B cell (primary cell): Measurements from ENCODE around the gene SECTM1. TPM values are rescaled to one million over a fixed set of nuclear protein-coding genes. Genes with fewer than 3 reads are reported as not detected.

ENCODE experiments used
- ATAC-seq: fragments of 200-7000 bp; cut with Tn5 transposase; one replicate; pipeline ENCODE4 v1.10.0; 2021; ENCODE audit warnings: low read depth, mild to moderate bottlenecking, moderate number of reproducible peaks, moderate library complexity
- CTCF ChIA-PET: fragments of 350-600 bp; sonication (Branson Sonifier 250); formaldehyde crosslinking; loops from one replicate; lab custom pipeline; 2021; ENCODE audit warnings: antibody characterized with exemption, inconsistent platforms; lab: Charles Lee
- POLR2A ChIA-PET: fragments of 350-600 bp; sonication (Branson Sonifier 250); formaldehyde crosslinking; loops from one replicate; lab custom pipeline; 2021; ENCODE audit warnings: antibody characterized with exemption; lab: Charles Lee
- DNase-seq: peaks from one replicate; pipeline ENCODE4 v3.0.0; 2013
- H2AFZ ChIP-seq: 2 replicates; pipeline ENCODE4 v1.6.1; 2012; ENCODE audit warnings: mild to moderate bottlenecking, low read depth, low read length; ENCODE audit not compliant: insufficient read depth, poor library complexity, severe bottlenecking
- H3K27ac ChIP-seq, 2 donors: 1 replicate in 1 of 2; 2 replicates in 1 of 2; pipeline ENCODE4 v1.5.1; 2012 to 2013; ENCODE audit warnings: low read length in 2 of 2, mild to moderate bottlenecking in 2 of 2, moderate library complexity in 1 of 2
- H3K27me3 ChIP-seq, 4 experiments: fragments of 200-600 bp in 1 of 4; sonication (generic) in 1 of 4; replicated peaks in 1 of 4; 1 replicate in 2 of 4; 2 replicates in 2 of 4; pipeline versions ENCODE4 v1.6.1 to v1.7.0; 2013 to 2016; ENCODE audit warnings: low read length in 3 of 4, mild to moderate bottlenecking in 2 of 4, mixed read lengths in 1 of 4, moderate library complexity in 1 of 4; ENCODE audit not compliant: insufficient read depth in 4 of 4, control insufficient read depth in 3 of 4; ENCODE audit errors: control extremely low read depth in 1 of 4
- H3K36me3 ChIP-seq, 2 experiments: replicated peaks in 1 of 2; 1 replicate in 1 of 2; 2 replicates in 1 of 2; pipeline versions ENCODE4 v1.6.1 to v1.7.1; 2013; ENCODE audit warnings: low read length in 1 of 2; ENCODE audit not compliant: insufficient read depth in 2 of 2, control insufficient read depth in 1 of 2; ENCODE audit errors: control extremely low read depth in 1 of 2, extremely low read depth in 1 of 2
- H3K4me1 ChIP-seq, 2 donors: fragments of 200-600 bp in 1 of 2; sonication (generic) in 1 of 2; 1 replicate in 1 of 2; 2 replicates in 1 of 2; pipeline versions ENCODE4 v1.5.1 to v1.6.1; 2013 to 2017; ENCODE audit warnings: low read length in 2 of 2; ENCODE audit not compliant: control insufficient read depth in 2 of 2, insufficient read depth in 2 of 2
- H3K4me2 ChIP-seq: replicated peaks from 2 replicates; pipeline ENCODE3; 2012; ENCODE audit warnings: mild to moderate bottlenecking, low read depth, low read length; ENCODE audit not compliant: poor library complexity, severe bottlenecking
- H3K4me3 ChIP-seq, 5 experiments: fragments of 200-600 bp in 1 of 5; sonication (generic) in 1 of 5; 1 replicate in 3 of 5; 2 replicates in 2 of 5; pipeline versions ENCODE4 v1.5.1 to v1.7.0; 2011 to 2016; ENCODE audit warnings: low read length in 4 of 5, mild to moderate bottlenecking in 4 of 5, low read depth in 2 of 5, control low read depth in 1 of 5, moderate library complexity in 1 of 5; ENCODE audit not compliant: insufficient read depth in 1 of 5; ENCODE audit errors: control extremely low read depth in 1 of 5, extremely low read depth in 1 of 5
- H3K79me2 ChIP-seq: fragments of 200-600 bp; sonication (generic); one replicate; pipeline ENCODE4 v1.6.0; 2016; ENCODE audit warnings: low read length; ENCODE audit not compliant: control insufficient read depth, insufficient read depth
- H3K9ac ChIP-seq: fragments of 200-600 bp; sonication (generic); 2 replicates; pipeline ENCODE4 v1.6.1; 2017; ENCODE audit warnings: mild to moderate bottlenecking, low read length, moderate library complexity
- H3K9me3 ChIP-seq, 3 donors: one replicate each; pipeline versions ENCODE4 v1.6.1 to v1.7.1; 2013; ENCODE audit warnings: low read length in 2 of 3; ENCODE audit not compliant: control insufficient read depth in 2 of 3, insufficient read depth in 1 of 3; ENCODE audit errors: control extremely low read depth in 1 of 3
- H4K20me1 ChIP-seq: 2 replicates; pipeline ENCODE4 v1.6.0; 2012; ENCODE audit warnings: mild to moderate bottlenecking, low read length; ENCODE audit not compliant: insufficient read depth, control insufficient read depth, poor library complexity, severe bottlenecking
- H3K27ac Mint-ChIP-seq: one replicate; pipeline ENCODE4 v1.8.0; 2021; ENCODE audit warnings: mixed read lengths
- H3K27me3 Mint-ChIP-seq: one replicate; pipeline ENCODE4 v1.8.0; 2021; ENCODE audit warnings: mixed read lengths
- H3K4me1 Mint-ChIP-seq: one replicate; pipeline ENCODE4 v1.8.0; 2021; ENCODE audit warnings: mixed read lengths
- H3K4me3 Mint-ChIP-seq: one replicate; pipeline ENCODE4 v1.8.0; 2021; ENCODE audit warnings: mixed read lengths
- H3K9me3 Mint-ChIP-seq: one replicate; pipeline ENCODE4 v1.8.0; 2022; ENCODE audit warnings: mixed read lengths; ENCODE audit not compliant: insufficient read depth
- EZH2 ChIP-seq: IDR thresholded peaks from 2 replicates; pipeline ENCODE4 v1.6.1; 2012; ENCODE audit warnings: borderline replicate concordance, low read depth, mild to moderate bottlenecking, moderate library complexity, low read length; ENCODE audit not compliant: insufficient read depth, poor library complexity, severe bottlenecking
- WGBS: methylation state at CpG from one replicate; pipeline ENCODE4 v1.1.5; 2013; ENCODE audit warnings: missing lambda C conversion rate; ENCODE audit not compliant: insufficient coverage; 5-methylcytosine and 5-hydroxymethylcytosine counted together
- intact Hi-C: fragments of 100-400 bp; cut with micrococcal nuclease; formaldehyde crosslinking; loops from one replicate; pipeline ENCODE4 v1.10.0; 2022
- polyA minus RNA-seq: library from RNA; depleted of rRNA, polyadenylated mRNA; stranded (reverse); fragments of >200 nt; gene quantifications from 2 replicates; pipeline ENCODE4 v1.2.3, GENCODE V29; 2012
- polyA plus RNA-seq: library from polyadenylated mRNA; depleted of rRNA; stranded (reverse); fragments of >200 nt; gene quantifications from 2 replicates; pipeline ENCODE4 v1.2.3, GENCODE V29; 2012
- total RNA-seq, 2 donors: library from RNA; stranded (reverse); fragments of 120-200 nt in 1 of 2; gene quantifications; 1 replicate in 1 of 2; 2 replicates in 1 of 2; pipeline versions ENCODE4 v1.2.3 to v1.2.4, GENCODE V29; 2013 to 2022
- TF ChIP-seq, protein P1 (sequence below): fragments of 200-600 bp; IDR thresholded peaks from one replicate; pipeline ENCODE4 v1.8.0; 2022; ENCODE audit warnings: antibody characterized with exemption, mild to moderate bottlenecking

Gene SECTM1
- total RNA-seq (0.17 TPM in 1 of 2 replicates, not detected in the other), polyA plus RNA-seq (0.22 and 1.2 TPM in 2 replicates), polyA minus RNA-seq (1.4 and 1.5 TPM in 2 replicates)
- 1.3 TPM for total RNA-seq (2013)

DNA sequence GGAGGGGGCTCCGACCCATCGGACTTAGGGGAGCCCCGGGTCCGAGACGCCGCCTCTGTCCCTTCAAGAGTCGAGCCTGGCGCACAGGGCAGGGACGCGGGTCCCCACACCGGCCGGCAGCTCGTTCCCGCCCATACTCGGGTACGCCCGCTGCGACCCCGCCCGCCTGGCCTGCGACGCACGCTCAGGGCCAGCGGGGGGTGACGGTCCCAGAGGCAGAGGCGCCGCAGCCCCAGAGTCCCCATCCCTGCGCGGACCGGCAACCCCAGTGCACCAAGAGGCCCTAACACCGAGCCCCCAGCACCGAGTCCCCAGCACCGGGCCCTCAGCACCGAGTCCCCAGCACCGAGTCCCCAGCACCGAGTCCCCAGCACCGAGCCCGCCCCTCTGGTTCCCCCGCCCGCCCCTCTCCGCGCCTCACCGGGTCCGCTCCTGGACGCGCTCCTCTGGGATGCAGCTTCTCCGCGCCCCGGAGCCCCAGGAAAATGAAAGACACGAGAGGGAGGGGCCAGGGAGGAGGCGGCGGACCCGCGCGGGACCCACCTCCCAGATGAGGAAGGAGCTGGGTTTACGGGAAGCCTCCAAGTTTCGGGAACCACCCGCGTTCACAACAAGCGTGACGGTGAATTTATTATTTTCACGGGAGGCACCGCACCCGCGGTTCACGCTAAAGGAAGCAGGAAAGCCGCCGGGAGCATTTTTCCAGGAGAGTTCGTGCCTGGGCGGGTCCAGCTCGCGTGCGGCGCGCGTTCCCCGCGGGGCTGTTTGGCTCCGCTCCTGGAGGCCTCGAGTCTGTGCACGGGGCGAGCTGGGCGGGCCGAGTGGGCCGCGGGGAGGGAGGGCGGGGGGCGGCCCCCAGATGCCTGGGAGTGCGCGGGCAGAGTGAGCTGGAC, at the start of gene SECTM1:
Gene SECTM1, minus strand, starts transcription at position 488 of the 893 bp plus-strand sequence. CDS start 6,526 bp downstream, outside the sequence.
- H3K27ac ChIP-seq: no peak within 1 kb of the TSS

More for the DNA sequence above, at the start of gene SECTM1:
- H3K4me1 Mint-ChIP-seq: peaks cover 24% of the 10 kb centered on the region
- H3K27me3 ChIP-seq: peaks cover 0 to 54% (median 21%) of the 10 kb centered on the region in 4 experiments
- peak within 1 kb of the TSS; percentile 53 for H3K27ac Mint-ChIP-seq
- ChIA-PET POLR2A (interaction anchor here (1.9 kb wide), 1 partner anchor 35 kb away, joined by 6 read pairs; no protein-coding TSS in a partner anchor), CTCF (interaction anchor here (0.6 to 2.0 kb wide), 6 partner anchors 16 to 678 kb away, joined by 3 to 5 read pairs (median 4); no protein-coding TSS in a partner anchor)
- H3K9me3 ChIP-seq: peaks cover 0 to 17% (median 0%) of the 10 kb centered on the region in 3 donors
- H2AFZ ChIP-seq: peak within 1 kb of the TSS; percentile 48
- peak within 1 kb of the TSS; percentile 80 for H3K4me2 ChIP-seq
- H3K27me3 Mint-ChIP-seq: peaks cover 8% of the 10 kb centered on the region
- 4% methylated on average over 90 of the region's 90 CpGs for WGBS
- H3K4me3 Mint-ChIP-seq: peak within 1 kb of the TSS; percentile 95
- no peaks in the 10 kb centered on the region for H4K20me1 ChIP-seq
- no peaks in the 10 kb centered on the region for H3K9me3 Mint-ChIP-seq
- H3K36me3 ChIP-seq: no peaks in the 10 kb centered on the region
- H3K4me1 ChIP-seq: peaks cover 26 to 37% of the 10 kb centered on the region in 2 donors
- DNase-seq (no peak), ATAC-seq (peak; percentile 62)
- H3K4me3 ChIP-seq: peak within 1 kb of the TSS; percentile 23 to 59 (median 50)
- no peaks in the 10 kb centered on the region for H3K79me2 ChIP-seq
- intact Hi-C loops: no loop called here
- peak within 1 kb of the TSS; percentile 58 for H3K9ac ChIP-seq
- TF ChIP-seq EZH2: no peak
- TF ChIP-seq, protein P1, sequence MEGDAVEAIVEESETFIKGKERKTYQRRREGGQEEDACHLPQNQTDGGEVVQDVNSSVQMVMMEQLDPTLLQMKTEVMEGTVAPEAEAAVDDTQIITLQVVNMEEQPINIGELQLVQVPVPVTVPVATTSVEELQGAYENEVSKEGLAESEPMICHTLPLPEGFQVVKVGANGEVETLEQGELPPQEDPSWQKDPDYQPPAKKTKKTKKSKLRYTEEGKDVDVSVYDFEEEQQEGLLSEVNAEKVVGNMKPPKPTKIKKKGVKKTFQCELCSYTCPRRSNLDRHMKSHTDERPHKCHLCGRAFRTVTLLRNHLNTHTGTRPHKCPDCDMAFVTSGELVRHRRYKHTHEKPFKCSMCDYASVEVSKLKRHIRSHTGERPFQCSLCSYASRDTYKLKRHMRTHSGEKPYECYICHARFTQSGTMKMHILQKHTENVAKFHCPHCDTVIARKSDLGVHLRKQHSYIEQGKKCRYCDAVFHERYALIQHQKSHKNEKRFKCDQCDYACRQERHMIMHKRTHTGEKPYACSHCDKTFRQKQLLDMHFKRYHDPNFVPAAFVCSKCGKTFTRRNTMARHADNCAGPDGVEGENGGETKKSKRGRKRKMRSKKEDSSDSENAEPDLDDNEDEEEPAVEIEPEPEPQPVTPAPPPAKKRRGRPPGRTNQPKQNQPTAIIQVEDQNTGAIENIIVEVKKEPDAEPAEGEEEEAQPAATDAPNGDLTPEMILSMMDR: no peak
